ENCODE data around the gene APOL3.
"Not testable (repeated sequence)": the region's sequence is repeated elsewhere in the genome, so short reads cannot be mapped to it uniquely, and the experiment has no call there.

APOL3 gene

GRCh38 chr22:36131907-36132306 lies 28.6 kb downstream of the APOL3 start:
- no peak for DNase-seq

DNA sequence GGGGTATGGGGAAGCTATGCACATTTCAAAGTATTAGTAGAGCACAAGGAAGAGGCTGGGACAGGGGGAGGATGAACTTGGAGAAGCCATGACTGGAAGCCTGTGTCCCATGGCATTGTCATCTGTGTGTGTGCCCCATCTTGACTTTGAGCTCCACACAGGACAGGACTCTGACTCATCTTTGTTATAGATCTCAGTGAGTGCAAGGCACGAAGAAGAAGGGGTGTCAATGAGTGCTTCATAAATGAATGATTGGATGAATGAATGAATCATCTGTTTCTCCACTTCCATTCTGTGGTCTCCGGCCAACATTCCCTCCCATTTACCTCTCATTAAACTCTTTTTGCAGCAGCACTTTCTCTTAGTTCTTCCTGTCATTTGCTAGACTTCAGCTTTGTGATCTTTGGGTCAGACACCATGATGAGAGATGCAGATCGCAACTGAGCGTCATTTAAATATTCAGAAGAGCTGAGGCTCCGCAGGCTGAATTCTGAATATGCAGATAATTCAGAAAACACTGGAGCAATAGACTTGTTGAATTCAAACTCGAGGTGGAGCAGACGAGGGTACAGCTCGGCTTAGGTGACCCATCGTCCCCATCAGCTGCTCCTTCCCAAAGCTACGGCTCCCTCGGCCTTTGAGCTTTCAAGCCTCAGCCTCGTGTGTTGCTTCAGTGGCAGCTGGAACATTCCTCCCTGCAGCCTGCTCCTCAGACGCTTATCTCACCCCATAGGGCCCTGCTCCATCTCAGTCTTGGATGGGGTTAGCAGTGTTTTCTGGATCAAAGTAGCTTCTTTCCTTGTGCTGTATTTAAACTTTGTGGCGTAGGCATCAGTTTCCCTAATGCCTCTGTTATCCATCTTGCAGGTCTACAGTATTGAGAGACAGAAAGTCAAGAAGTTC lies 30.8 kb downstream of the APOL3 start:
- DNase-seq, result no peak

DNA sequence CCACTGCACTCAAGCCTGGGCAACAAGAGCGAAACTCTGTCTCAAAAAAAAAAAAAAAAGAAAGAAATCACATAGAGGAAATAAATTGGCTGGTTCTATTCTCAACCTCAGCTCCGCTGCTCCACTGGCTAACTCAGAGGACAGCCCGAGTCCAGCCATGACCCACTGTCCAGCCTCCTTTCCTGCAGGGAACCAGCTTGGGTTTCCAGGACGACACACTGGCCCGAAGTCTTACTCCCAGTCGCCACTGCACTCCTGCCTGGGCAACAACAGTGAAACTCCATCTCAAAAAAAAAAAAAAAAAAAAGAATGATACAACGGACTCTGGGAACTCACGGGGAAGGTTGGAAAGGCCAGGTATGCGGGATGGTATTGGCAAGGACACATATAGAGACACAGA lies 31.5 kb downstream of the APOL3 start:
- DNase-seq, result no peak

DNA sequence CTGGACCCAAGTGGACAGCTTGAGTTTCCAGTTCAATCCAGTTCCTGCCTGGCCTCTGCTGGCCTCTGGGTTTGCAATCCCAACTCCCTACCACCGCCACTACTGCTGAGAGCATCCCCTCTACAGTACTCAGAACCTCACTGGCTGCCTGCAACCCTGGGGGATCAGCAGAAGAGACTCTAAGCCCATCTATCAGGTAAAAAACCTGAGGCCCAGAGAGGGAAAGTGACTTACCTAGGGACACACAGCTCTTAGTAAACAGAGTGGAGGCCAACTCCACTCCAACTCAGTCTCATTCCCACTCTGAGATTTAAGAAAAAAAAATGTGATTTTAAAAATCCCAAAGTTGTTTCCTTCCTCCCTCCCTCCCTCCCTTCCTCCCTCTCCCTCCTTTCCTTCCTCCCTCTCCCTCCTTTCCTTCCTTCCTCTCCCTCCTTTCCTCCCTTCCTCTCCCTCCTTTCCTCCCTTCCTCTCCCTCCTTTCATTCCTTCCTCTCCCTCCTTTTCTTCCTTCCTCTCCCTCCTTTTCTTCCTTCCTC lies 34.5 kb downstream of the APOL3 start:
- DNase-seq, result no peak

GRCh38 chr22:36125434-36125833 lies 35.1 kb downstream of the APOL3 start:
- DNase-seq, result no peak

DNA sequence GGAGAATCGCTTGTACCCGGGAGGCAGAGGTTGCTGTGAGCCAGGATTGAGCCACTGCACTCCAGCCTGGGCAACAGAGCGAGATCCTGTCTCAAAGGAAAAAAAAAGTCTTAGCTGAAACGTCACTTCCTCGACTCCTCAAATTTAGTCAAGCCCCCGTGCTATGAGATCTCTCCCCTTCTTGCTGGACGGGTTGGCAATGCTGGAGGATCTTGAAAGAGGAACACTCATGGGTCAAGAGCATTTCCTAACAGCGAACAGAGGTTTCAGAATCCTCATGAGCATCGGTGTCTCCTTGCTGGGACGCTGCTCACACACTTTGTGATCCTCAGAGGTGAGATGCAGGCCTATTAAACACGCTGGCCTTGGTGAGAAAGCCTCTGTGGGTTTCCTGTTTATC lies 35.9 kb downstream of the APOL3 start:
- DNase-seq, result no peak

DNA sequence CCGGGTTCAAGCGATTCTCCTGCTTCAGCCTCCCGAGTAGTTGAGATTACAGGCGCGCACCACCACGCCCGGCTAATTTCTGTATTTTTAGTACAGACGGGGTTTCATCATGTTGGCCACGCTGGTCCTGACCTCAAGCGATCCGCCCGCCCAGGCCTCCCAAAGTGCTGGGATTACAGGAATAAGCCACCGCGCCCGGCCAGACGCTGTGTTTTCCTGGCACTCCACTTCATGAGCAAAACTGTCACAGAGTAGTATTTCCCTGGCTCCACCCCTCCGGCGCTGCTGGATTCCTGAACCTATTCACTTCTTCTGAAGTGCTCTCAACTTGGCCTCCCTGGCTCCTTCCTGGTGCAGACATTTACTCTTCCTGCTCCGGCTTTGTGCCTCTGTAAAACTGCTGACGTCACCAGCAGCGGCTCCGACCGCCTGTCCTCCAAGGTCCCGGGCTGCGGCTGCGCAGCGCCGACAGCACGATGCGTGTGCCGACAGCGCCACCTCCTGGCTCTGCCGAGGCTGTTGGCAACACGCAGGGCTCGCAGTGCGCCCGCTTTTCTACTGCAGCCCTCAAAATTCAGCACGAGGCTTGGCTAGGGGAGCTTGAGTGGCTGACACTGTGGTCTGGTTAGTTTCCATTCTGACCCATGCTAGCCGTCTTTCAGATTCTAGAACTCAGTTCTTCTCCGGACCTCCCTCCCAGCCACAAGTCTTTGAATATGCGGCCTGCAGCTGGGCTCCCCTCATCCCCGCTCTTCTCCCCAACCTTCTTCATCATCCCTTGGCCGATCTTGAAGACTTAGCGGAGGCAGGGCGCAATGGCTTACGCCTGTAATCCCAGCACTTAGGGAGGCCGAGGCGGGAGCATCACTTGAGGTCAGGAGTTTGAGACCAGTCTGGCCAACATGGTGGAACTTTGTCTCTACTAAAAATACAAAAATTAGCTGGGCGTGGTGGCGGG lies 36.6 kb downstream of the APOL3 start:
- peak; percentile 96 for DNase-seq

GRCh38 chr22:36120621-36121351 lies 39.8 kb downstream of the APOL3 start:
- not testable (repeated sequence) for DNase-seq

DNA sequence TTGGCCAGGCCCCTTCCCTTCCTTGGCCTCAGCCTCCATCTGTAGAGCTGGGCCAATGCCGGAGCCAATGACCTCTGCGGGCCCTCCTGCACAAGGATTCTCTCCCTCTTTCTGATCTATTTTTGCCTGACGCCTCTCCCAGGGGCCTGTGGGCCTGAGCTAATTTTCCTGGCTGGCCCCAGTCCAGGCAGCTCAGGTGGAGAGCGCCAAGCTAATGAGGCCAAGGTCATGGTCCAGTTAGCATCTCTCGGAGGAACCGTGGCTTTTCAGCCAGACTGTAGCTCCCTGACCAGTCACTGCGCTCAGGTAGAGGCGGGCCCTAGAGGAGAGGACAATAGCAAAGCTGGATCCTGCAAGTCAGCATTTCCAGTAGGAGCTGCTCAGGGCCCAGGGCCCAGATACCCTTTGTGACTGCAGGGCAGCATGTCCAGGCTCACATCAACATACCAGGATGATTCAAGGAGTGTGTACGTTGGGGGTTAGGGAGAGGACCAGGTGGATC lies 43.5 kb downstream of the APOL3 start:
- DNase-seq, result no peak

- no peak for DNase-seq
These were observed 44.4 kb downstream of the APOL3 start for GRCh38 chr22:36116127-36116526.

DNA sequence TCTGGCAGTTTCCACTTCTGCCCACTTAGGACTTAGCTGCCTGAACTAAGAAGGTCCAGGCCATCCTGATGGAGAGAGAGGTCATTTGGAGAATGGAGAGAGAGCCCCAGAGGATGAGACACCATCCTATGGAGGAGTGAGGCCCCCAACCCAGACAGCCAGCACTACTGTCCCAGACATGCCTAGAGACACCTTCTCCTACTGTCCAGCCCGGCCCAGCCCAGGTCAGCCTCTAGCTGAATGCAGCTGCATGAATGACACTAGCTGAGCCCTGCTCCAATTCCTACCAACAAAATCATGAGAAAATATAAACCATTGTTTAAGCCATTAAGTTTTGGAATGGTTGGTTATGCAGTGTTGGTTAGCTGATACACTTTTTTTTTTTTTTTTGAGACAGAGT lies 47.4 kb downstream of the APOL3 start:
- DNase-seq, result no peak

DNA sequence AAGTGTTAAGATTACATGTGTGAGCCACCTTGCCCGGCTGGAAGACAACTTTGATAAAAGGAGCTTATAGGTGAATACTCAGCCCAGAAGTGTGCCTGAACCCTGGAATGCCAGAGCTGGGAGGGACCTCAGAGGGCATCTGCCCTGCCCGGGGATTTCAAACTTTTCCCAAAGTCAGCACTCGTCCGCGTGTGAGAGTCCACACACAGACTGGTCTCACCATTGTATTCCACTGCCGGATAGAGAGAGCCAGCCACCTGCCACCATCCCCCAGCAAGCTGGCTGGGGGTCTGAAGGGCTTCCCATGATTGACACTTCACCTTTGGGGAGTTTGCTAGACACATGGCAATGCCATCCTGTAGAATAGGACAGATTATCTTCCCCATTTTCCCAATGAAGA lies 49.2 kb downstream of the APOL3 start:
- no peak for DNase-seq

- DNase-seq, result no peak
These were observed 50.2 kb downstream of the APOL3 start for GRCh38 chr22:36110306-36110881.

DNA sequence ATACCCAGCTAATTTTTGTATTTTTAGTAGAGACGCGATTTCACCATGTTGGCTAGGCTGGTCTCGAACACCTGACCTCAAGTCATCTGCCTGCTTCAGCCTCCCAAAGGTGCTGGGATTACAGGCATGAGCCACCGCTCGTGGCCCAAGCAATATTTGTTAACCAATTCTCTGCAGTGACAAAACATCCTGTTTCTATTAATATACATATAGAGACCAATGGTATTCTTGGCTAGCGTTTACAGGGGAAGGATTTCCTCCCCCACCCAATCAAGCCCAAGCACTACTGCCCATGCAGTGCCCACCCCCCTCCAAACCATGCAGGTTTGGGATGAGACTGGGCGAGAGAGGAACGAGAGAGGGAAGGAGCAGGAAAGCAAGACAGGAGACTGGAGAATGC lies 53.1 kb downstream of the APOL3 start:
- no peak for DNase-seq

DNA sequence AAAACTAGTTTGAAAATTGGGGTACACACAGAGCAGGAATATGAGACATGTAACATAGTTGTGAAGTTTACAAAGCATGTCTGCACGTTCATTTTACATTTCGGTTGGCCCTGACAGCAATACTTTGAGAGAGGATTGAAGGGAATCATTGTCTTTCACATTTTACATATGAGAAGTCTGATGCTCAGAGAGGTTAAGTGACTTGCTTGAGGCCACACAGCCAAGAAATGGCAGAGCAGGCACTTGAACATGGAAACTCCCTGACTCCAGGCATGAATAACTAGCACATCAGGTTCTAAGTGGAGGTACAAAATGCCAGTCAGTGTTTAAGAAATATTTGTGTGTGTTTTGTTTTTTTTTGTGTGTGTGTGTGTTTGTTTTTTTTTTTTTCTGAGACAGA lies 53.6 kb downstream of the APOL3 start:
- DNase-seq, result no peak

DNA sequence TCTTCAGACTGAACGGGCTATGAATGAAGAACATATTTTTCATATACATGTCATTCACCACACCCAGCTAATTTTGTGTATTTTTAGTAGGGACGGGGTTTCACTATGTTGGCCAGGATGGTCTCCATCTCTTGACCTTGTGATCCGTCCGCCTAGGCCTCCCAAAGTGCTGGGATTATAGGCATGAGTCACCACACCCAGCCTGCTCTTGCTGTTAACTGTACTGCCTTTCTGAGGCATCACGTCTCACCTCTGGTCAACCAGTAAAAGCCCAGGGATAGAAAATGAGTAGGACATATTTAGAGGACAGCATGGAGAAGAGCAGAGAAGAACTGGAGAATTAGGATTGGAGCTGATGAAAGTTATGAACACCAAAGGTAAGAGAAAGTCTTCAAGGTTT lies 55.6 kb downstream of the APOL3 start:
- DNase-seq, result no peak

DNA sequence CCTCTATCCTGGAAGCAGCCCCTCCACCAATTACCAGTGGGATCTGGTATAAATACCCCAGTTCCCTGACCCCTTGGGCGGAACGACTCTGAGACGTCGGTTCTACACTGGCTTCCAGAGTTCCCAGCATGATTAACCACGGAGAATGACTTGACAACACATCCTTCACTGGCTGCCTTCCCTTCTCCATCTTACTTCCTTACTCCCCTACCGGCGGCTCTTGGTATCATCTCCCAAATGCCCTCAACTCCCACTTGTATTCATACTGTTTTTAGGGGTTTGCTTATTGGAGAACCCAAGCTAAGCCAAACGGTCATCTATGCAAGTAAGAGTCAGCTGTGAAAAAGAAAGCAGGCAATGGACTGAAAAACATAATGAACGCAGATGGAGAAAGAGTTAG lies 56.1 kb downstream of the APOL3 start:
- no peak for DNase-seq

GRCh38 chr22:36103891-36104290 lies 56.7 kb downstream of the APOL3 start:
- DNase-seq, result no peak

GRCh38 chr22:36102995-36103394 lies 57.6 kb downstream of the APOL3 start:
- no peak for DNase-seq

DNA sequence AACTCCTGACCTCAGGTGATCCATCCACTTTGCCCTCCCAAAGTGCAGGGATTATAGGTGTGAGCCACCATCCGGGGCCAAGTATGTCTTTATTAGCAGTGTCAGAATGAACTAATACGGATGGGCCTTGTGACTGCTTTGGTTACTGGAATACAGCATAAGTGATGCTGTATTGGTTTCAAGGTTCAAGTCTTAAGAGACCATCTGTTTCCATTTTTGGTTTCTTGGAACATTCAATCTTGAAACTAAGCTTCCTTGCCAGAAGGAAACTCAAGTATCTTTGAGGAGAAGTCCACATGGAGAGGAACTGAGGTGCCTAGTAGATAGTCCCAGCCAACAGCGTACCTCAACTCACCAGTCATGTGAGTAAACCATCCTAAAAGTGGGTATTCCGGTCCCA lies 58.8 kb downstream of the APOL3 start:
- no peak for DNase-seq

- not testable (repeated sequence) for DNase-seq
These were observed 59.6 kb downstream of the APOL3 start for GRCh38 chr22:36100908-36101307.

GRCh38 chr22:36100134-36100824 lies 60.3 kb downstream of the APOL3 start:
- no peak for DNase-seq

Data from activated CD4-positive, alpha-beta T cell treated with anti-CD3 and anti-CD28 coated beads, Interleukin-10, Interleukin-2, amounts not matched to agents 100 ng/mL and 50 ng/mL, durations not matched to agents 16 hours and 8 hours (primary cell).